HG03139 (cell line): ENCODE results near the gene ARFGAP1.
"Not testable (repeated sequence)": the region's sequence is repeated elsewhere in the genome, so short reads cannot be mapped to it uniquely, and the experiment has no call there.

Source experiments
- ATAC-seq: cut with Tn5 transposase; IDR thresholded peaks from one replicate; pipeline ENCODE4 v1.9.1; 2021; ENCODE audit not compliant: unreplicated experiment

Gene ARFGAP1

DNA sequence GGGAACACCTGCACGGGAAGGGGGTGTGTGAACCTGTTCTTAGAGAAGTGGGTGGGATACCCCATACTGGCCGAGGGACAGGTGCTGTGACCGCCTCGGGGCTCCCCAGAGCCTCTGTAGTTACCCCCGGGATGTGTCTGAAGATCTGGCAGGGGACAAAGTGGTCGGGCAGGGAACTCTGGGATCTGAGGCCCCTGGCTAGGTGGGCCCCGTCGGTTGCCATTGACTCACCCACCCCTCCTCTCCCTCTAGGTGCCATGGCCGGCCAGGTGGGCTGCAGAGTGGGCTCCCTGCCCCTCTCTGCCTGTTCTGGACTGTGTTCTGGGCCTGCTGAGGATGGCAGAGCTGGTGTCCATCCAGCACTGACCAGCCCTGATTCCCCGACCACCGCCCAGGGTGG lies 32.6 kb upstream of the ARFGAP1 start:
- ATAC-seq, result no peak

GRCh38 chr20:63241272-63241671 lies 31.3 kb upstream of the ARFGAP1 start:
- ATAC-seq, result no peak

DNA sequence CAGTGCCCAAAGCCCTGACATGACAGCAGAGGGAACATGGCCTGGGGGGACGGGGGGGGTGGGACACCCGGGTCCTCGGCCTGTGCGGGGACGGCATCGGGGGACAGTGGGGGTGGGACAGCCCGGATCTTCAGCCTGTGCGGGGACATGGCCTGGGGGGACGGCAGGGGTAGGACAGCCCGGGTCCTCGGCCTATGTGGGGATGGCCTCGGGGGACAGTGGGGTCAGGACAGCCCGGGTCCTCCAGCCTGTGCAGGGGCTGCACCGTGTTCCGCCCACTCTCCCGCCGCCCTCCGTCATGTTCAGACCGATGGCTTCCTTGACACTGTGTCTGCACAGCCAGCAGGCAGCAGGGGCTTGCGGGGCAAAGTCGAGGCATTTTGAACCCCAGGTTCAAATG lies 29.9 kb upstream of the ARFGAP1 start:
- ATAC-seq, result no peak

DNA sequence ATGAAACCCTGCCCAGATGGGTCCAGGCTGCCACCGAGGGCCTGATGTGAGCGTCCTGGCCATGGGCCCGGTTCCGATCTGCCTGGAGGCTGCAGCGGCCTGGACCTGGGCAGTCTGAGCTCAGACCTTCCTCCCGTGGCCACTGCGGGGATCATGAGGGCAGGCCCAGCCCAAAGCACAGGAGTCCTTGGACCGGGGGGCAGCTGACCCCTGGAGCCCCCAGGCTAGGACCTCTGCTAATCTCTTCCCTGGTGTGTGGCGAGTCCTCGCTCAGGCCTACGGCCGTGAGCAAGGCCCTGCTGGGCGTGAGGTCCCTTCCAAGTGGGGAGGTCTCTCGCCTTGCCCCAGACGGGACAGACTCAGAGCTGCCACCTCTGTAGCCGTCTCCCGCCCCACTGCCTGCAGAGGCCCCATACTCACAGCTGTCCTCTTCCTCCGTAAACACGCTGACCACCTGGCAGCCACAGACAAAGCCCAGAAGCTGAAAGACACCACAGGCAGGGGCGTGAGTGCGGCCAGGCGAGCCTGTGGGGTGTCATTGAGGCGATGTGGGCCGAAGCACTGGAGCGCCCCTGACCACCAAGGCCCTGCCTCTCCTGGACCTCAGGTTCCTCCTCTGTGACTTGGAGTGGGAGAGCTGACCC lies 28.9 kb upstream of the ARFGAP1 start:
- ATAC-seq, result no peak

DNA sequence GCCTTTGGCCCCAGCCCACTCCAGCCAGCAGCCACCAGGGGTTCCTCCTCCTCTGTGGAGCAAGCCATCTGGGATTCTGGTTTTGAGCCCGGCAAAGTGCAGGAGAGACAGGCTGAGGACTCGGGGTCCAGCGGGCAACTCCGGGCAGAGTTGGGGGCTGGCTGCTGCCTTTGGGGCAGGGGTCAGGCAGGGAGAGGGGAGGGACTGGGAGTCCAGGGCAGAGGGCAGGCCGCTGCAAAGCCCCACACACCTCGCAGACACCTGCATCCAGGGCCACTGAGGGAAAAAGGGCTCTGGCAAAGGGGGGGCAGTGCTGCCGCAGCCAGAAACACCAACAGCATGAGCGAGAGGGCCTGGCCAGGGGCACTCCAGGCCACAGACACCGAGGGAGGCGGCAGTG lies 28.1 kb upstream of the ARFGAP1 start:
- ATAC-seq, result no peak

DNA sequence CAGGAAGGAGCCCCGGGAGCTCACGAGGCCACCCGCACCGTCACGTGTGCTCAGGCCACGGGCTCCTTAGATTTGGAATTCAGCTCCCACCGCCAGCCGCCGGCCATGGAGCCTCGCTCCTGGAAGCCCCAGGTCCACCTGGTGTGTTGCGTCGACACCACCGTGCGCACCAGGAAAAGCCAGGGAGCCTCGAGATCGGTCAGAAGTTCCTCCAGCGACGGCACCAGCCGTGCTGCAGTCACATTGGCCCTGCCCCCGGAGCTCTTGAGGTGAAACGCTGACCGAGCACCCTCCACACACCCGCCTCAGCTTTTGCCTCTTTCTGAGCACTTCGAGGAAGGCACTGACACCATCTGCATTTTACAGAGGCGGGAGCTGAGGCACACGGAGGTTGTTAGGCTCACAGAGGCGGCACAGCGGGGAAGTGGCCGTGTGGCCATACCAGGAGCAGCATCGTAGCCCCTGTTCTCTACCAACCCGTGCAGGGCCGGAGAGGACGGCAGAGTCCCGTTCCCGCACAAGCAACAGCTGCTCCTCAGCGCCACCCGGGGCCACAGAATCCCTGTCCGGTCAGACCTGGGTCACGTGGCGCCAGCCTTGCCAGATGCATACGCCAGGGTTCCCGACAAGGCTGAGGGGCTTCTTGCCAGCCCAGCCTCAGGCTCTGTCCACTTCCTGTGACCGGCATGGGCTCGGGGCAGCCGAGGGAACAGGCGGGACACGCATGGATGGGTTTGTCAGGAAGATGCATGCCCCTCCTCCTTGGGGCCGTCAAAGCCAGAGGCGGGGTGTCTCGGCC lies 25.9 kb upstream of the ARFGAP1 start:
- ATAC-seq, result no peak

DNA sequence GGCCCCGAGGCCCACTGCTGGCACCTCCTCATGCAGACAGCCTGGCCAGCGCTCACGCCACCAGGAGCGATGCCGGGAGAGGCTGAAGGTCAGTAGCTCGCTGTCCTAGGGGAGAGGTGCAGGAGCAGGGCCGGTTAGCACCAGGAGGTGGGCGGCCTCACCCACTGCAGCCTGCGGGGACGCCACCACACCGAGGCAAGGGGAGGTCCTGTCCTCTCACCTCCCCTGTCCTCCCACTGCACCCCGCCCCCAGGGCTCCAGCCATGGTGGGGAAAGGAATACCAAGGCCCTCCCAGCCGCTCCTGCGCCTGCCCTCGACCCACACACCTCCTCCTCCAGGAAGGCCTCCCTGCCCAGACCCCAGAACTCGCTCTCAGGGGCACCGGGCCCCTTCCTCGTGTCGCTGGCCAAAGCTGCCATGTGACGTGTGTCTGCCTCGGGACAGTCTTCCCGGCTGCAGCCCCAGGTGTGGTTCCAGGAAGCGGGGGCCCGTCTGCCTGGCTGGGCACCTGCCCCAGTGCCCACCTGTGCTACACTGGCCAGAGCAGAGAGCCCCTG lies 24.9 kb upstream of the ARFGAP1 start:
- no peak for ATAC-seq

DNA sequence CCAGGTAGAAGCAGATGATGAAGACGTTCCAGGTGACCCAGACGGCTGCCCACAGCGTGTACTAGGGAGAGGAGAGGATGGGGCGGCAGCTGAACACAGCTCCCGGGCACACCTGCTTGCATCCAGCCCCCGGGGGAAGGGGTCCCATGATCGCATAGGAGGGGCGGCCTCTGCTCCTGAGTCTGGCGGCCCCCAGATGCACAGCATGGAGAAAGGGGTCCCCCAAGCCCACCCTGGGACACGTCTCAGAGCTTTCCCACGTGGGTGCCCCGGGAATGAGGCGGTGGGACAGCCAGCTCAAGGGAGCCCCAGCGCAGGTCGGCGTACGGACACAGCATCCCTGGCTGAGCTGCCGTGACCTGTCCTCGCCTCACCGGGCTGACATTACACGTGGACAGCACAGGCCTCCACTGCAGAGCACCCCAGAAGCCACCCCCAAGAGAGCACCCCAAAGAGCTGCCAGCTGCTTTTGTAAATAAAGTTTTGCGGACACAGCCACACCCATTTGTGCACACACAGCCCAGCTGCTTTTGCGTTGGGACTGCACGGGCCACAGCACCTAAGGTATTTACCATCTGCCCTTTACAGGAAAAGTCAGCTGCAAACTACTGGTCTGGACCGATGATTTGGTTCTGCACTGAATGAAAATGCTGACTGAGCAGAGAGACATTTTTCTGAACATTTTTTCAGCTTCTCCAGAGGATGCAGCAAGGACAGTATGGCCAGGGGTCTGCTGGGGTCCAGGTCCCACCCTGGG lies 23.6 kb upstream of the ARFGAP1 start:
- no peak for ATAC-seq

GRCh38 chr20:63249891-63250290 lies 22.7 kb upstream of the ARFGAP1 start:
- no peak for ATAC-seq

DNA sequence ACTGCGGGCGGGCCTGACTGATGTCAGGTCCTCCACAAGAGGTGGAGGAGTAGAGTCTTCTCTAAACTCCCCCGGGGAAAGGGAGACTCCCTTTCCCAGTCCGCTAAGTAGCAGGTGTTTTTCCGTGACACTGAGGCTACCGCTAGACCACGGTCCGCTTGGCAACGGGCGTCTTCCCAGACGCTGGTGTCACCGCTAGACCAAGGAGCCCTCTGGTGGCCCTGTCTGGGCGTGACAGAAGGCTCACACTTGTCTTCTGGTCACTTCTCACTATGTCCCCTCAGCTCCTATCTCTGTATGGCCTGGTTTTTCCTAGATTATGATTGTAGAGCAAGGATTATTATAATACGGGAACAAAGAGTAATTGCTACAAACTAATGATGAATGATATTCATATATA lies 21.3 kb upstream of the ARFGAP1 start:
- not testable (repeated sequence) for ATAC-seq

DNA sequence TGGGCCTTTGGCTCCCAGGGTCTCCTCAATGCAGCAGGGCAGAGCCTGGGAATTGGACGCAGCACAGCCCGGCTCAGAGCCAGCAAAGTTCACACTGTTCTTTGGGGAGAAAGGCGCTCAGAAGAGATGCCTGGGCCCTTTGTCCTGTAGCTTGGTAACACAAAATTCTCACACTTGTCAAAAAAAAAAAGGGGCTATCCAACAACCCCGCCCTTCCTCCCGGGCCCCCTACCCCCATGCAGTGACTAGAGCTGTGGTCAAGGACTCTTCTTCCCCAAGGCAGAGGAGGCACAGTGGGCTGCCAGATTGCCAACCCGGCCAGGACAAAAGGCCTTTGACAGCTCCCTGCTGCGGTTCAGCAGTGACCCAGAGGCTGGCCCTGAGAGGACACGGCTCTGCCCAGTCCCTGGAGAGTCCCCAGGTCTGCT lies 20.3 kb upstream of the ARFGAP1 start:
- no peak for ATAC-seq

DNA sequence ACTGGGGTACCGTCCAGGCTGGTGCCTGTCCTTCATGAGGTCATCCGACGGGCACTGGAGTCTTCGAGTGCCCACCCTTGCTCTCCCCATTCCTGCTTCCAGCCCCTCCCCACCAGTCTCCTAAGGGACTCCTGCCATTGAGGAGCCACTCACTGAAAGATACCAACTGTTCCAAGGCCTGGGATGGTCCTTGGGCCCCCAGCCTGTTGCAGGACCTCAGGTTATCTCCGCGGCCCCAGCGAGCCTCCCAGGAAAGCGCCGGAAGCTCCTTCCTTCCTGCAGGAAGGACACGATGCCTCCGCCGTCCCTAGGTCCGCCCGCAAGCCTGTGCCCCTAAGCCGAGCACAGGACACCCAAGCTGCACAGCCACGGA lies 19.6 kb upstream of the ARFGAP1 start:
- ATAC-seq, result no peak

DNA sequence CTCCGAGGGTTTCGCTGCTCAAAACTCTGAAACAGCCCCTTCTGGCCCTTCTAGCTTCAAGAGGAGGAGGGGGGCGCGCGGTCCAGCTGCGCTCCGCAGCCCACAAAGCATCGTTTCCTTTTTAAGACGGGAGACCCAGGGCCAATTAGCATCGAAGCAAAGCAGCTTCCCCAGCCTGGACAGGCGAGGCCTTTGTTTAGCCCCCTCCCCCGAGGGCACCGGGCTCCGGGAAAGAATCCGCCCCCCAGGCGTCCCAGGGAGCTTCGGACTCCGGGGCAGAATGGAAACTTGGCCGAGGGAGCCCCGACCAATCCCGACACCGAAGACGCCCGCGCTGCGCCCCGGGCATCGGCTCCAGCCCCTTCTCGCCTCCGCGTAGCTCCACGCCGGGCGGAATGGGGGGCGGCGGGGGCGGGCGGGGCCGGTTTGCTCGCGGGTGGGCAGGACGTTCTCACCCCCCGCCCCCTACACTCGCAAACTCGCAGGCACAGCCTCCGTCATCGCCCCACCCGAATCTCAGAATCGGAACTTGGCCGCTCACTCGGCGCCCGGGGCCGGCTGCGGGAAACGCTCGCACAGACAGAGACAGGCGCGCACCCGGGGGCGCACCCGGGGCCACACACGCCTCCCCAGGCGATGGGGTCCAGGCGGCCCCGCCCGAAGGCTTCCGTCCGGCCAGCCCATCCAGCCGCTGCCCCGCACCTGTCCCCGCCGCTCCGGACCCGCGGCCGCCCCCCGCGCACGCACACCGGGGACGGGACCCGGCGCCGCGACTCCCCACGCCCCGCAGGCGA lies 19.0 kb upstream of the ARFGAP1 start:
- ATAC-seq, result no peak

GRCh38 chr20:63254232-63254605 lies 18.4 kb upstream of the ARFGAP1 start, which contains the start of gene NKAIN4:
TSS of gene NKAIN4 (minus strand) at chr20:63254463. CDS start at chr20:63254450, 13 bp downstream.
- ATAC-seq, result no peak

DNA sequence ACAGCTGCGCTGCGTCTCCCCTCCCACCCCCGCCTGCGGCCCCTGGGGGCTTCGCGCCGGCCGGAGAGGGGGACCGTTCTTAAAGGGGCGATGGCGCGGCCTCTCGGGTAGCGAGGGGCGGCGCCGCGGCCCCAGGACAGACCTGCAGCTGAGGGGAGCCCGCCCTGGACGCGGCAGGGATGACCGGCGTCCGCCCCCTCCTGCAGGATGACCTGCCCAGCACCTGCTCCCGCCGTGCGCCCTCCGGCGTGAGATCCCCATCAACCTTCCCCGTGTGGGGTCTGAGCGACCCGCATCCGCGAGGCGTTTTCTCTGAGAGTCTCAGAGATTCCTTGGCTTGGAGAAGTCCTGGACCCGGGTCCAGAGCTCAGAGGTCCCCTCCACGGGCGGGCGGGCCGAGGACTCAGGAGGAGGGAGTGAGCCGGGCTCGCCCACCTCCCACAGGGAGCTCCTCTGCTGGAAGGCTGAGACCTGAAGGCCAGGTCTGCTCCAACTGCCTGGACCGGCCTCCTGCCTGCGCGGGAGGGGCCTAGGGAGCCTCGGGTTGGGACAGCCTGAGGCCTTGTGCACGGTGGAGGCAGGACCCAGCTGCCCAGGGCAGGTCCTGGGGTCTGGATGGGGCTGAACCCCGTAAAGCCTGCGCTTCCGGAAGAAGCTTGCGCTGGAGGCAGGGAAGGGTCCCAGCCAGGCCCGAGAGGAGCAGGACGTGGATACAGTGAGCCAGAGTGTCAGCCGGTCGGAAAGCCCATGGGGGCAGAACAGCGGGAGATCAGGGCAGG lies 17.8 kb upstream of the ARFGAP1 start:
- ATAC-seq, result no peak

DNA sequence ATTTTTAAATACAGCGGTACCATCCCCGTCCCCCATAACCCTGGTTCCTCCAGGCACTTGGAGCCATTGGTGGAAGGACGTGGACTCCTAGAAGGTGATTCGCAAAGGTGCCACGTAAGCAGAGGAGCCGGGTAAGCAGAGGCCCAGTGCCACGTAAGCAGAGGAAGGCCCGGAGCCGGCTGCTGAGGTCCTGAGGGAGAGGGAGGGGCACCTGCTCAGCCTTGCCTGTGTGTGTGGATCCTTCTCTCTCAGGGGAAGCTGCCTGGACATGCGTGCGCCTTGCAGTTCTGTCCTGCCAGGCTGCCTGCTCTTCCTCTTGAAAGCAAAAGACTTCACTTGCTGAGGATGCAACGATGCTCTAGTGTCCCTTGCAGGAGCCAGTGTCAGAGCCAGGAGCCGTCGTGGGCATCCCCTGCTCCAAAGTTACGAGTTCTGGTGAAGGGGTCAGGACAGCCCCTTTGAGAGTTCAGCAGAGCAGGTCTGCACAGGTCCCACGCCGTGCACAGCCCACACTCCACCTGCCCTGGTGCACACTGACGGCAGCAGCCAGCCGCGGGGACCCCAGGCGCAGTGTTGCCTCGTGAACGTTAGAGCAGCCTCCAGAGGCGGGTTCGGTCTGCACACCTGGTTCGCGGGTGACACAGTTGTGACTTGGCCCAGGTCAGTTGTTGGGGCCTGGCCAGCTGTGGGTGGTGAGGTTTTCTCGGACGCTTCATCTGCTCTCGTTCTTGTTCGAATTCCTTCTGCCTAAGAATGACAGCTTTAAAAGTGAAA lies 16.5 kb upstream of the ARFGAP1 start:
- ATAC-seq, result no peak

GRCh38 chr20:63256954-63257353 lies 15.7 kb upstream of the ARFGAP1 start:
- no peak for ATAC-seq

DNA sequence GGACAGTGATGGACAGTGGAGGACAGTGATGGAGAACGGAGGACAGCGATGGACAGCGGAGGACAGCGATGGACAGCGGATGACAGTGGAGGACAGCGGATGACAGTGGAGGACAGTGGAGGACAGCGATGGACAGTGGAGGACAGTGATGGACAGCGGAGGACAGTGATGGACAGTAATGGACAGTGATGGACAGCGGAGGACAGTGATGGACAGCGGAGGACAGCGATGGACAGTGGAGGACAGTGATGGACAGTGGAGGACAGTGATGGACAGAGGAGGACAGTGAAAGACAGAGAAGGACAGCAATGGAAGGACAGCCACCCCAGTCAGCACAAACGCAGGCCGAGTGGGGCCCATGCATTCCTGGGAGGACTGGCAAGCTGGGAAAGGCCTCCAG lies 15.0 kb upstream of the ARFGAP1 start:
- no peak for ATAC-seq

DNA sequence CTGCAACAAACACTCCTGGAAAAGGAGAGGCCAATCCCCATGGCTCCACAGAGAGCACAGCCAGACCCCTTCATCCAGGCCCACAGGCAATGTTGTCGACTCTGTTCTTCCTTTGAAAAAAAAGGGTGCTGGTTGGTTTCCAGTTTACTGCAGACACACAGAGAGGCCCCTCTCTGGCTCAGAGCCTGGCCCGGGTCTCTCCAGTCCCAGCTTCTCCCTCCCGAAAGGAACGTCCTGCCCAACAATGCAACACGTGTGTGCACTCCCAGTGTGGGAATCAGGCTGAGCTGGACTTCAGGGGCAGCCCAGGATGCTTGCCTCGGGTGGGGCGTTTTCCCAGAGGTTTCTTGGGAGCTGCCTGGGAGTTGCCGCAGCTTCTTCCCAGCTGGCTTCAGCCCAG lies 13.8 kb upstream of the ARFGAP1 start:
- ATAC-seq, result no peak
